Measurements from ENCODE around the gene PCID2. TPM values are rescaled to one million over a fixed set of nuclear protein-coding genes. Genes with fewer than 3 reads are reported as not detected.

Gene PCID2
- polyA plus RNA-seq, 1 experiment = 107 TPM

DNA sequence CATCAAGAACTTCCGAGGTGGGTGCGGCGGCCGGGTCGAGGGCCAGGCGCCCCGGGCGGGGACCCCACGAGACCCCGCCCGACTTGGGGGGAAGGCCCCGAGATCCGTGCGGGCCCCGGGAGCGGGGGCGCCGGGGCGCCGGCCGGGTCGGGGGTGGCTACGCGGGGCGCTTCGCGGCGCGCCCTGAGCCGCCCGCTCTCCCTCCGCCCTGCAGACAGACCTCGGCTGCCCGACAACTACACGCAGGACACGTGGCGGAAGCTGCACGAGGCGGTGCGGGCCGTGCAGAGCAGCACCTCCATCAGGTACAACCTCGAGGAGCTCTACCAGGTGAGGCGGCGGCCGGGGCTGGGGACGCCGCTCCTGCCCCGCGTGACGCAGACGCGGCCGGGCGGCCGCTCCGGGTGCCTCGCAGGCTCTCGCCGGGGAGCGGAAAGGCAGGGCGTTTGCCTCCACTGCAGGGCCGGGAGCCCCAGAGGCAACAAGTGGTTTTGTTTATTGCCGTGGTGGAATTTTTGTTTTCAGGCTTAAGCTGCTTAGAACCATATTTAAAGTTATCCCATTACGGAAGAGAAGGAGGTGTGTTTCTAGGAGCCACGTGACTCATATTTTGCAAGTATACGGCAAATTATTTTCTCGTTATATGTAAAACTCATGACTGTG, 1.4 kb upstream of the PCID2 start:
- TF ChIP-seq, protein P1, sequence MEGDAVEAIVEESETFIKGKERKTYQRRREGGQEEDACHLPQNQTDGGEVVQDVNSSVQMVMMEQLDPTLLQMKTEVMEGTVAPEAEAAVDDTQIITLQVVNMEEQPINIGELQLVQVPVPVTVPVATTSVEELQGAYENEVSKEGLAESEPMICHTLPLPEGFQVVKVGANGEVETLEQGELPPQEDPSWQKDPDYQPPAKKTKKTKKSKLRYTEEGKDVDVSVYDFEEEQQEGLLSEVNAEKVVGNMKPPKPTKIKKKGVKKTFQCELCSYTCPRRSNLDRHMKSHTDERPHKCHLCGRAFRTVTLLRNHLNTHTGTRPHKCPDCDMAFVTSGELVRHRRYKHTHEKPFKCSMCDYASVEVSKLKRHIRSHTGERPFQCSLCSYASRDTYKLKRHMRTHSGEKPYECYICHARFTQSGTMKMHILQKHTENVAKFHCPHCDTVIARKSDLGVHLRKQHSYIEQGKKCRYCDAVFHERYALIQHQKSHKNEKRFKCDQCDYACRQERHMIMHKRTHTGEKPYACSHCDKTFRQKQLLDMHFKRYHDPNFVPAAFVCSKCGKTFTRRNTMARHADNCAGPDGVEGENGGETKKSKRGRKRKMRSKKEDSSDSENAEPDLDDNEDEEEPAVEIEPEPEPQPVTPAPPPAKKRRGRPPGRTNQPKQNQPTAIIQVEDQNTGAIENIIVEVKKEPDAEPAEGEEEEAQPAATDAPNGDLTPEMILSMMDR (IDR thresholded peaks at IDR 0.05; ENCODE audit: low read depth, low read length) = no peak
- H3K27ac ChIP-seq (ENCODE audit: low read depth, low read length) = peak overlapping the region; percentile 13
- ChIA-PET POLR2A (interaction anchor here (1.0 to 2.6 kb wide), 9 partner anchors 8 to 87 kb away, joined by 3 to 18 read pairs (median 5); partner anchors contain the start of genes F10 and LAMP1), CTCF (no interaction called here)
- DNase-seq (ENCODE audit: low read depth, low spot score) = no peak
- H3K4me3 ChIP-seq (ENCODE audit: low read depth, low read length) = peak overlapping the region; percentile 95
- H3K9me3 ChIP-seq (ENCODE audit: control insufficient read depth, insufficient read depth, low read length) = no peaks in the 10 kb centered on the region; the same call in 1 of the 2 replicates
- H3K27me3 ChIP-seq (ENCODE audit: control insufficient read depth, insufficient read depth, low read length) = no peaks in the 10 kb centered on the region

DNA sequence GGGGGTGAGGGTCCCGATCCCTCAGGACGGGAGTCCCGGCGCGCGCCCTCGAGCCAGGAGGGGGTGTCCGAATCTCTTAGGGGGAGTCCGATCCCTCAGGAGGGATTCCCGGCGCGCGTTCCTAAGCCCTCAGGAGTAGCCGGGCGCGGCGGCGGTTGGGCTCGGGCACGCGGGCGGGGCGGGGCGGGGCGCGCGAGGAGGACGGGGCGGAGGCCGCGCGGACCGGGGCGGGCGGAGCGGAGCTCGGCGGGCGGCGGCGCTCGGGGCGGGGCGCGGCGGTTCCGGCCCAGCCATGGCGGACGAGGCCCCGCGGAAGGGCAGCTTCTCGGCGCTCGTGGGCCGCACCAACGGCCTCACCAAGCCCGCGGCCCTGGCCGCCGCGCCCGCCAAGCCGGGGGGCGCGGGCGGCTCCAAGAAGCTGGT, 878 bp upstream of the PCID2 start, which contains the start of gene CUL4A:
TSS of gene CUL4A (plus strand) at position 278 of the 423 bp plus-strand sequence. CDS start at position 293, 15 bp downstream.
- Histone ChIP-seq H3K27me3 (ENCODE audit: control insufficient read depth, insufficient read depth, low read length) (no peaks in the 10 kb centered on the region), H3K27ac (ENCODE audit: low read depth, low read length) (peak within 1 kb of the TSS; percentile 95), H3K9me3 (ENCODE audit: control insufficient read depth, insufficient read depth, low read length) (no peaks in the 10 kb centered on the region; the same call in 1 of the 2 replicates), H3K4me3 (ENCODE audit: low read depth, low read length) (peak within 1 kb of the TSS; percentile 95)
- TF ChIP-seq, protein P1 (IDR thresholded peaks at IDR 0.05; ENCODE audit: low read depth, low read length) = no peak
- ChIA-PET CTCF (no interaction called here), POLR2A (interaction anchor here (0.6 to 2.6 kb wide), 12 partner anchors 9 to 88 kb away, joined by 3 to 18 read pairs (median 4); partner anchors contain the start of genes F10 and LAMP1)
- no peak for DNase-seq (ENCODE audit: low read depth, low spot score)

DNA sequence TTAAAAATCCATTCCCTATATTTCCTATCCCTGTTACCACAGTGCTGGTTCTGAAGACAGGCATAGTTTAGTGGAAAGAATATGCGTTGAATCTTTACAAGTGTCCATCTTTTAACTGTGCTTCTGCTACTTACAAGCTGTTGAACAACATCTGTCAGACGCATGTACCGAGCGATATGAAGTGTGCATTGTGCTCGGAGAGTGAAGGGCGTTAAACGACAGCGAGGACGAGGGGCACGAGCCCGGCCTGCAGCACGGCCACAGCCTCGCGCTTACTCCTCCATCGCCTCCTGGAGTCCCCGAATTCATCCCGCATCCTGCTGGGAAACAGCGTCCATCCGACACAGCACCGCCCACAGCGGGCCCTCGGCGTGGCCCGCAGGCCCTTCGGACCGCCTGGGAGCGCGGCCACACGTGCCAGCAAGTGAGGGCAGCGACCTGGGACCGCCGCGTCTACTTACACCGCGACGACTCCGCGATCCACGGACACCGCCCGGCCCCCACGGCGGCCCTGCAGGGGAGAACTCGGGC, 514 bp downstream of the PCID2 start:
- CTCF ChIA-PET = interaction anchor here (0.7 kb wide), 1 partner anchor 12 kb away, joined by 3 read pairs; no protein-coding TSS in a partner anchor
- Histone ChIP-seq H3K9me3 (ENCODE audit: control insufficient read depth, insufficient read depth, low read length) (no peaks in the 10 kb centered on the region; the same call in 1 of the 2 replicates), H3K27ac (ENCODE audit: low read depth, low read length) (peak overlapping the region; percentile 90), H3K4me3 (ENCODE audit: low read depth, low read length) (peak overlapping the region; percentile 95), H3K27me3 (ENCODE audit: control insufficient read depth, insufficient read depth, low read length) (no peaks in the 10 kb centered on the region)
- DNase-seq (ENCODE audit: low read depth, low spot score) = no peak
- POLR2A ChIA-PET = interaction anchor here (0.6 to 2.6 kb wide), 4 partner anchors 21 to 89 kb away, joined by 3 to 18 read pairs (median 8); partner anchors contain the start of gene LAMP1
- TF ChIP-seq, protein P1 (IDR thresholded peaks at IDR 0.05; ENCODE audit: low read depth, low read length) = peak; percentile 14; the same call in 1 of the 2 replicates

DNA sequence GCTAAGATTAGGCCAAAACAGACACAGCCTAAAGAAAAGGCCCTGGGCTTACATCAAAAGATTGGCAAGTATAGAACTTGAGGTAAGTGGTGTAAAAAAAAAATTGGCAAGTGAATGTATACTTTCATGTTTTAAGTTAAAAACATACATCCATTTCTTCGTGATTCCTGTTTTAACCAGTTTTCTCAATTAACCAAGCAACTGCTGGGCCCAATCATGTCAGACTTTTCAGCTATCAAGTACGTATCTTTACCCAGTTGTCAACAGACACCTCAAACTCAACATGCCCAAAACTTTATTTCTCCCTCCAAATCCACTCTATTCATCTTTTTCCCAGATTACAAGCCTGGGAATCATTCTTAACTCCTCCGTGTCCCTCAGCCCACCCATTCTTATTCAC, 1.0 kb downstream of the PCID2 start:
- CTCF ChIA-PET = interaction anchor here (0.7 kb wide), 1 partner anchor 11 kb away, joined by 3 read pairs; no protein-coding TSS in a partner anchor
- H3K27ac ChIP-seq (ENCODE audit: low read depth, low read length) = peak overlapping the region; percentile 90
- POLR2A ChIA-PET = interaction anchor here (2.4 kb wide), 1 partner anchor 90 kb away, joined by 7 read pairs; the partner anchor contains the start of gene LAMP1

More for the DNA sequence above, 1.0 kb downstream of the PCID2 start:
- DNase-seq (ENCODE audit: low read depth, low spot score) = no peak
- no peaks in the 10 kb centered on the region; the same call in 1 of the 2 replicates for H3K9me3 ChIP-seq (ENCODE audit: control insufficient read depth, insufficient read depth, low read length)
- H3K4me3 ChIP-seq (ENCODE audit: low read depth, low read length) = peak overlapping the region; percentile 95
- no peaks in the 10 kb centered on the region for H3K27me3 ChIP-seq (ENCODE audit: control insufficient read depth, insufficient read depth, low read length)
- TF ChIP-seq, protein P1 (IDR thresholded peaks at IDR 0.05; ENCODE audit: low read depth, low read length) = no peak
